CD14-positive monocyte (primary cell): ENCODE data around the gene ITPR1. TPM values are rescaled to one million over a fixed set of nuclear protein-coding genes. Genes with fewer than 3 reads are reported as not detected.

Experiments
- DNase-seq, 3 donors: peaks; one replicate each; pipeline ENCODE4 v3.0.0-alpha.2; 2011 to 2022
- H2AFZ ChIP-seq: 2 replicates; pipeline ENCODE4 v1.6.0; 2012; ENCODE audit warnings: mild to moderate bottlenecking, low read depth, low read length, inconsistent platforms; ENCODE audit not compliant: insufficient read depth, poor library complexity, severe bottlenecking
- H3K27ac ChIP-seq, 2 donors: 1 replicate in 1 of 2; 2 replicates in 1 of 2; pipeline ENCODE4 v1.5.1; 2012 to 2013; ENCODE audit warnings: low read length in 2 of 2, control low read depth in 1 of 2, inconsistent platforms in 1 of 2, low read depth in 1 of 2, mild to moderate bottlenecking in 1 of 2
- H3K27me3 ChIP-seq, 2 donors: one replicate each; pipeline versions ENCODE4 v1.6.0 to v1.6.1; 2011 to 2013; ENCODE audit warnings: low read length in 2 of 2; ENCODE audit not compliant: control insufficient read depth in 2 of 2, insufficient read depth in 2 of 2
- H3K36me3 ChIP-seq, 2 donors: replicated peaks in 1 of 2; 1 replicate in 1 of 2; 2 replicates in 1 of 2; pipeline versions ENCODE4 v1.5.1 to v1.6.1; 2012 to 2013; ENCODE audit warnings: low read length in 2 of 2, control low read depth in 1 of 2, inconsistent platforms in 1 of 2, mild to moderate bottlenecking in 1 of 2; ENCODE audit not compliant: insufficient read depth in 2 of 2, control insufficient read depth in 1 of 2
- H3K4me1 ChIP-seq, 2 donors: 1 replicate in 1 of 2; 2 replicates in 1 of 2; pipeline versions ENCODE4 v1.5.1 to v1.6.1; 2012 to 2013; ENCODE audit warnings: low read length in 2 of 2, control low read depth in 1 of 2, inconsistent platforms in 1 of 2, mild to moderate bottlenecking in 1 of 2, moderate library complexity in 1 of 2; ENCODE audit not compliant: insufficient read depth in 2 of 2, control insufficient read depth in 1 of 2
- H3K4me2 ChIP-seq: replicated peaks from 2 replicates; pipeline ENCODE3; 2012; ENCODE audit warnings: low read length, moderate library complexity, mild to moderate bottlenecking; ENCODE audit not compliant: poor library complexity, severe bottlenecking; ENCODE audit errors: extremely low read depth
- H3K4me3 ChIP-seq, 3 experiments: fragments of 200-600 bp in 1 of 3; sonication (generic) in 1 of 3; replicated peaks in 1 of 3; 1 replicate in 2 of 3; 2 replicates in 1 of 3; pipeline ENCODE4 v1.5.1; 2011 to 2013; ENCODE audit warnings: low read length in 3 of 3, mild to moderate bottlenecking in 3 of 3, control low read depth in 2 of 3, low read depth in 2 of 3, inconsistent platforms in 1 of 3, moderate library complexity in 1 of 3
- H3K79me2 ChIP-seq: 2 replicates; pipeline ENCODE4 v1.6.0; 2012; ENCODE audit warnings: mild to moderate bottlenecking, control low read depth, inconsistent platforms, low read length, moderate library complexity; ENCODE audit not compliant: insufficient read depth
- H3K9ac ChIP-seq: 2 replicates; pipeline ENCODE4 v1.6.0; 2017; ENCODE audit warnings: low read length, mild to moderate bottlenecking; ENCODE audit not compliant: insufficient read depth, poor library complexity, severe bottlenecking
- H3K9me3 ChIP-seq, 2 donors: replicated peaks in 1 of 2; 1 replicate in 1 of 2; 2 replicates in 1 of 2; pipeline versions ENCODE4 v1.5.1 to v1.6.1; 2012 to 2013; ENCODE audit warnings: low read length in 2 of 2, control low read depth in 1 of 2; ENCODE audit not compliant: control insufficient read depth in 1 of 2, insufficient read depth in 1 of 2
- H4K20me1 ChIP-seq: 2 replicates; pipeline ENCODE4 v1.6.0; 2012; ENCODE audit warnings: mild to moderate bottlenecking, low read length, control low read depth, moderate library complexity; ENCODE audit not compliant: insufficient read depth
- H3K27ac Mint-ChIP-seq, 7 donors: one replicate each; pipeline ENCODE4 v1.8.0; 2020; ENCODE audit warnings: mild to moderate bottlenecking in 7 of 7, mixed read lengths in 7 of 7, moderate library complexity in 6 of 7, inconsistent platforms in 2 of 7
- H3K27me3 Mint-ChIP-seq, 3 donors: one replicate each; pipeline ENCODE4 v1.8.0; 2021 to 2022; ENCODE audit warnings: low read depth in 3 of 3, mild to moderate bottlenecking in 3 of 3, mixed read lengths in 3 of 3, moderate library complexity in 3 of 3, inconsistent platforms in 1 of 3
- H3K36me3 Mint-ChIP-seq, 2 donors: one replicate each; pipeline ENCODE4 v1.8.0; 2020; ENCODE audit warnings: mixed read lengths in 2 of 2, inconsistent platforms in 1 of 2, mild to moderate bottlenecking in 1 of 2
- H3K4me1 Mint-ChIP-seq: one replicate; pipeline ENCODE4 v1.8.0; 2020; ENCODE audit warnings: mild to moderate bottlenecking, mixed read lengths
- H3K4me3 Mint-ChIP-seq, 2 donors: one replicate each; pipeline ENCODE4 v1.8.0; 2020; ENCODE audit warnings: mild to moderate bottlenecking in 2 of 2, mixed read lengths in 2 of 2, moderate library complexity in 1 of 2
- H3K9me3 Mint-ChIP-seq, 7 donors: one replicate each; pipeline ENCODE4 v1.8.0; 2020 to 2022; ENCODE audit warnings: mixed read lengths in 7 of 7, mild to moderate bottlenecking in 6 of 7, moderate library complexity in 6 of 7, inconsistent platforms in 2 of 7
- CTCF ChIP-seq: fragments of 200-600 bp; IDR thresholded peaks from one replicate; pipeline ENCODE4 v1.8.0; 2022; ENCODE audit warnings: antibody characterized with exemption, mild to moderate bottlenecking
- WGBS: methylation state at CpG from one replicate; pipeline ENCODE4 v1.1.5; 2013; ENCODE audit warnings: missing lambda C conversion rate; ENCODE audit not compliant: insufficient coverage; 5-methylcytosine and 5-hydroxymethylcytosine counted together
- intact Hi-C, 2 donors: fragments of 100-400 bp; cut with micrococcal nuclease; formaldehyde crosslinking; loops; one replicate each; pipeline versions ENCODE4 v1.15.0 to v1.15.1; 2023
- polyA plus RNA-seq, 3 donors: library from polyadenylated mRNA; depleted of rRNA in 1 of 3; unstranded in 2 of 3; stranded (reverse) in 1 of 3; fragments of 300-500 nt in 2 of 3; fragments of >200 nt in 1 of 3; fragmentation: Illumina TruSeq in 2 of 3; gene quantifications; 1 replicate in 2 of 3; 2 replicates in 1 of 3; pipeline ENCODE4 v1.2.3, GENCODE V29; 2012 to 2021

The ITPR1 gene
- polyA plus RNA-seq, 3 donors = 3.2 to 21.1 (median 7.1) TPM

GRCh38 chr3:4734454-4734853 is 241.3 kb downstream of the ITPR1 start:
- Histone ChIP-seq H3K4me1 (peaks cover 11 to 19% of the 10 kb centered on the region in 2 donors), H3K4me3 (no peak overlapping the region), H2AFZ (no peak overlapping the region), H3K27ac (no peak overlapping the region), H3K79me2 (peaks cover 2% of the 10 kb centered on the region), H3K9ac (no peak overlapping the region), H3K4me2 (no peak overlapping the region), H4K20me1 (no peaks in the 10 kb centered on the region), H3K9me3 (no peaks in the 10 kb centered on the region), H3K27me3 (no peaks in the 10 kb centered on the region), H3K36me3 (peaks cover 37 to 60% of the 10 kb centered on the region in 2 donors)
- intact Hi-C loops = no loop called here
- no peak overlapping the region for H3K27ac Mint-ChIP-seq
- peaks cover 0 to 3% (median 0%) of the 10 kb centered on the region in 7 donors for H3K9me3 Mint-ChIP-seq
- WGBS = no CpG with 5 or more reads among the region's 2 CpGs
- TF ChIP-seq CTCF = no peak
- no peak overlapping the region for H3K4me3 Mint-ChIP-seq
- H3K36me3 Mint-ChIP-seq = peaks cover 73 to 79% of the 10 kb centered on the region in 2 donors
- DNase-seq = no peak
- H3K27me3 Mint-ChIP-seq = peaks cover 0 to 2% (median 0%) of the 10 kb centered on the region in 3 donors
- H3K4me1 Mint-ChIP-seq = peaks cover 22% of the 10 kb centered on the region

- no peaks in the 10 kb centered on the region for H4K20me1 ChIP-seq
Observed at GRCh38 chr3:4735243-4735642, 242.1 kb downstream of the ITPR1 start.

More at GRCh38 chr3:4735243-4735642, 242.1 kb downstream of the ITPR1 start:
- TF ChIP-seq CTCF = no peak
- Histone ChIP-seq H2AFZ (no peak overlapping the region), H3K9me3 (no peaks in the 10 kb centered on the region), H3K36me3 (peaks cover 37 to 59% of the 10 kb centered on the region in 2 donors), H3K27ac (no peak overlapping the region), H3K79me2 (peaks cover 5% of the 10 kb centered on the region), H3K27me3 (no peaks in the 10 kb centered on the region), H3K9ac (no peak overlapping the region), H3K4me2 (no peak overlapping the region), H3K4me1 (peaks cover 18 to 27% of the 10 kb centered on the region in 2 donors), H3K4me3 (no peak overlapping the region)
- peaks cover 75 to 76% of the 10 kb centered on the region in 2 donors for H3K36me3 Mint-ChIP-seq
- peaks cover 30% of the 10 kb centered on the region for H3K4me1 Mint-ChIP-seq
- H3K27ac Mint-ChIP-seq = no peak overlapping the region
- H3K9me3 Mint-ChIP-seq = peaks cover 0 to 3% (median 0%) of the 10 kb centered on the region in 7 donors
- DNase-seq = no peak
- no peak overlapping the region for H3K4me3 Mint-ChIP-seq
- 100% methylated on average over 3 of the region's 4 CpGs for WGBS
- intact Hi-C loops = no loop called here
- peaks cover 0 to 2% (median 0%) of the 10 kb centered on the region in 3 donors for H3K27me3 Mint-ChIP-seq
